Heart left ventricle (tissue), 13 donors: ENCODE measurements around the gene TNPO2.
"Not testable (repeated sequence)": the region's sequence is repeated elsewhere in the genome, so short reads cannot be mapped to it uniquely, and the experiment has no call there.

Source experiments
- POLR2A ChIP-seq, 2 donors: fragments of 450-650 bp; IDR thresholded peaks; one replicate each; pipeline ENCODE4 v1.6.1; 2017; ENCODE audit warnings: antibody characterized with exemption in 2 of 2, mild to moderate bottlenecking in 2 of 2, moderate library complexity in 2 of 2
- TF ChIP-seq, protein P1 (sequence below), 12 donors: fragments of 200-600 bp; sonication (generic) in 4 of 12; IDR thresholded peaks; one replicate each; pipeline versions ENCODE4 v1.5.0 to v1.8.0; 2018 to 2022; ENCODE audit warnings: antibody characterized with exemption in 12 of 12, mild to moderate bottlenecking in 5 of 12
- donor health status: ischemic (EF 13 %, LVEDD 7.1; RV severe dilation, severe dysfunction).
- donor health status: DM: no; HTN: yes; CAD: no.
- donor health status: DM: no; HTN: no; CAD: no.
- donor health status: ischemic (EF 25% LVEDD 6.9; RV normal size, moderate dysfunction).
- donor health status: ischemic (EF 25% LVEDD 5.7; RV mildly dilated, moderate dysfunction).
- donor health status: ischemic (EF 35%, LVEDD 5.7; RV mildly dilated, moderate dysfunction).
- donor health status: nonischemic (EF 11% LVEDD 7.7; RV severe dilation, severe dysfunction).
- donor health status: DM: yes; HTN: yes; CAD: no.
- donor health status: PGD.
- donor health status: ischemic (EF 29% LVEDD 5.4; RV normal size, mild dysfunction).
- donor health status: nonischemic (EF 23%, LVEDD 6.1; RV moderate dilation, normal function).

DNA sequence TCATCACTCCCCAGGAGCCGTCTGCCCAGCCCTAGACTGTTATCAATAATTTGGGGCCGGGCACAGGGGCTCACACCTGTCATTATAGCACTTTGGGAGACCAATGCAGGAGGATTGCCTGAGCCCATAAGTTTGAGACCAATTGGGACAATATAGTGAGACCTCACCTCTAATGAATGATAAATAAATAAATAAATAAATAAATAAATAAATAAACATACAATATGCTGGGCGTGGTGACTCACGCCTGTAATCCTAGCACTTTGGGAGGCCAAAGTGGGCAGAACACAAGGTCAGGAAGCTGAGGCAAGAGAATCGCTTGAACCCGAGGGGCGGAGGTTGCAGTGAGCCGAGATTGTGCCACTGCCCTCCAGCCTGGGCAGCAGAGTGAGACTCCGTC is 10.4 kb downstream of the TNPO2 start:
- not testable (repeated sequence) for TF ChIP-seq POLR2A (IDR thresholded peaks at IDR 0.05)
- TF ChIP-seq, protein P1, sequence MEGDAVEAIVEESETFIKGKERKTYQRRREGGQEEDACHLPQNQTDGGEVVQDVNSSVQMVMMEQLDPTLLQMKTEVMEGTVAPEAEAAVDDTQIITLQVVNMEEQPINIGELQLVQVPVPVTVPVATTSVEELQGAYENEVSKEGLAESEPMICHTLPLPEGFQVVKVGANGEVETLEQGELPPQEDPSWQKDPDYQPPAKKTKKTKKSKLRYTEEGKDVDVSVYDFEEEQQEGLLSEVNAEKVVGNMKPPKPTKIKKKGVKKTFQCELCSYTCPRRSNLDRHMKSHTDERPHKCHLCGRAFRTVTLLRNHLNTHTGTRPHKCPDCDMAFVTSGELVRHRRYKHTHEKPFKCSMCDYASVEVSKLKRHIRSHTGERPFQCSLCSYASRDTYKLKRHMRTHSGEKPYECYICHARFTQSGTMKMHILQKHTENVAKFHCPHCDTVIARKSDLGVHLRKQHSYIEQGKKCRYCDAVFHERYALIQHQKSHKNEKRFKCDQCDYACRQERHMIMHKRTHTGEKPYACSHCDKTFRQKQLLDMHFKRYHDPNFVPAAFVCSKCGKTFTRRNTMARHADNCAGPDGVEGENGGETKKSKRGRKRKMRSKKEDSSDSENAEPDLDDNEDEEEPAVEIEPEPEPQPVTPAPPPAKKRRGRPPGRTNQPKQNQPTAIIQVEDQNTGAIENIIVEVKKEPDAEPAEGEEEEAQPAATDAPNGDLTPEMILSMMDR (IDR thresholded peaks at IDR 0.05) = not testable (repeated sequence)
